Progenitor cell of endocrine pancreas (in vitro differentiated cells): Measurements from ENCODE around the gene HERPUD1. TPM values are rescaled to one million over a fixed set of nuclear protein-coding genes. Genes with fewer than 3 reads are reported as not detected.

ENCODE experiments used
- DNase-seq: peaks from one replicate; pipeline ENCODE4 v3.0.0; 2021; ENCODE audit warnings: low spot score; ENCODE audit not compliant: unreplicated experiment
- H3K27ac Mint-ChIP-seq: 2 replicates; pipeline ENCODE4 v1.8.0; 2021; ENCODE audit warnings: mild to moderate bottlenecking, moderate library complexity, mixed read lengths
- H3K27me3 Mint-ChIP-seq: 2 replicates; pipeline ENCODE4 v1.8.0; 2021; ENCODE audit warnings: mixed read lengths
- H3K36me3 Mint-ChIP-seq: 2 replicates; pipeline ENCODE4 v1.8.0; 2022; ENCODE audit warnings: mixed read lengths; ENCODE audit not compliant: insufficient read depth
- H3K4me1 Mint-ChIP-seq: 2 replicates; pipeline ENCODE4 v1.8.0; 2021; ENCODE audit warnings: low read depth, mixed read lengths
- H3K4me3 Mint-ChIP-seq: 2 replicates; pipeline ENCODE4 v1.8.0; 2021; ENCODE audit warnings: low read depth, mild to moderate bottlenecking, moderate library complexity, mixed read lengths
- H3K9me3 Mint-ChIP-seq: 2 replicates; pipeline ENCODE4 v1.8.0; 2021; ENCODE audit warnings: low read depth, mixed read lengths
- CTCF ChIP-seq: fragments of 200-600 bp; sonication (generic); IDR thresholded peaks from one replicate; pipeline ENCODE4 v1.5.0; 2021; ENCODE audit warnings: antibody characterized with exemption, mild to moderate bottlenecking; ENCODE audit not compliant: unreplicated experiment
- total RNA-seq: library from RNA; stranded (reverse); gene quantifications from 2 replicates; pipeline ENCODE4 v1.2.1, GENCODE V29; 2021

HERPUD1 gene
- total RNA-seq, 1 donor from 2014 or later: 70.0 TPM

GRCh38 chr16:56974549-56975300, 42.8 kb downstream of the HERPUD1 start:
- H3K36me3 Mint-ChIP-seq: no peaks in the 10 kb centered on the region
- DNase-seq: no peak
- H3K4me1 Mint-ChIP-seq: no peaks in the 10 kb centered on the region
- no peak overlapping the region for H3K4me3 Mint-ChIP-seq
- no peak for TF ChIP-seq CTCF
- H3K27me3 Mint-ChIP-seq: peaks cover 12% of the 10 kb centered on the region
- H3K9me3 Mint-ChIP-seq: peaks cover 4% of the 10 kb centered on the region
- no peak overlapping the region for H3K27ac Mint-ChIP-seq

- H3K27ac Mint-ChIP-seq: no peak overlapping the region
- H3K36me3 Mint-ChIP-seq: no peaks in the 10 kb centered on the region
- H3K27me3 Mint-ChIP-seq: peaks cover 12% of the 10 kb centered on the region
- TF ChIP-seq CTCF: no peak
- DNase-seq: no peak
- H3K9me3 Mint-ChIP-seq: peaks cover 4% of the 10 kb centered on the region
- H3K4me3 Mint-ChIP-seq: no peak overlapping the region
- H3K4me1 Mint-ChIP-seq: no peaks in the 10 kb centered on the region
These were observed 43.8 kb downstream of the HERPUD1 start for GRCh38 chr16:56975714-56976113.

- Mint-ChIP-seq H3K27ac (no peak overlapping the region), H3K9me3 (peaks cover 4% of the 10 kb centered on the region), H3K27me3 (peaks cover 20% of the 10 kb centered on the region), H3K4me1 (no peaks in the 10 kb centered on the region), H3K36me3 (no peaks in the 10 kb centered on the region), H3K4me3 (no peak overlapping the region)
- no peak for DNase-seq
- TF ChIP-seq CTCF: no peak
These were observed 45.3 kb downstream of the HERPUD1 start for GRCh38 chr16:56977216-56977615.

- Mint-ChIP-seq H3K4me1 (no peaks in the 10 kb centered on the region), H3K9me3 (peaks cover 4% of the 10 kb centered on the region), H3K27ac (no peak overlapping the region), H3K4me3 (no peak overlapping the region), H3K27me3 (peaks cover 27% of the 10 kb centered on the region), H3K36me3 (no peaks in the 10 kb centered on the region)
- no peak for DNase-seq
- no peak for TF ChIP-seq CTCF
These were observed 46.0 kb downstream of the HERPUD1 start for GRCh38 chr16:56977823-56978430.

GRCh38 chr16:56980201-56980535, 48.2 kb downstream of the HERPUD1 start:
- Mint-ChIP-seq H3K4me3 (no peak overlapping the region), H3K27ac (no peak overlapping the region), H3K4me1 (no peaks in the 10 kb centered on the region), H3K27me3 (peaks cover 38% of the 10 kb centered on the region), H3K9me3 (no peaks in the 10 kb centered on the region), H3K36me3 (no peaks in the 10 kb centered on the region)
- TF ChIP-seq CTCF: no peak
- no peak for DNase-seq
